GM12878 (cell line): ENCODE measurements around the gene CD200R1. TPM values are rescaled to one million over a fixed set of nuclear protein-coding genes. Genes with fewer than 3 reads are reported as not detected.

ENCODE experiments used
- ATAC-seq: fragments of 200-7000 bp; cut with Tn5 transposase; 3 replicates; pipeline ENCODE4 v1.9.1; 2020; ENCODE audit warnings: mild to moderate bottlenecking, moderate library complexity
- BruUV-seq: library from RNA; stranded (reverse); fragments of 400-500 nt; replicated peaks from 2 replicates; lab custom pipeline; 2021; lab: Mats Ljungman, UMichigan
- CTCF ChIA-PET: fragments of 300-600 bp; sonication (Branson Sonifier 250); formaldehyde crosslinking; extraction: SDS; loops from one replicate; lab custom pipeline; 2021; ENCODE audit warnings: inconsistent platforms; lab: Yijun Ruan, JAX
- POLR2A ChIA-PET: fragments of 350-600 bp; formaldehyde crosslinking; extraction: SDS; loops from one replicate; lab custom pipeline; 2021; ENCODE audit warnings: inconsistent platforms; lab: Charles Lee
- RAD21 ChIA-PET: fragments of 300-600 bp; sonication (Branson Sonifier 250); formaldehyde crosslinking; loops from one replicate; lab custom pipeline; 2023; ENCODE audit warnings: antibody characterized with exemption; ENCODE audit not compliant: unreplicated experiment; lab: Charles Lee
- SMC1A ChIA-PET: fragments of 300-600 bp; sonication (Branson Sonifier 250); formaldehyde crosslinking; loops from one replicate; lab custom pipeline; 2023; ENCODE audit not compliant: unreplicated experiment, uncharacterized antibody; lab: Charles Lee
- DNase-seq: peaks from one replicate; pipeline ENCODE4 v3.0.0-alpha.2; 2011; ENCODE audit warnings: low read depth, low spot score
- FAIRE-seq: peaks from 3 replicates; lab custom pipeline; 2011; peaks lifted over from hg19 to GRCh38; lab: Jason Lieb, UNC
- H2AFZ ChIP-seq: 2 replicates; pipeline ENCODE4 v1.6.0; 2011; ENCODE audit warnings: low read depth, low read length, control low read depth; ENCODE audit not compliant: control insufficient read depth
- H3K27ac ChIP-seq: 2 replicates; pipeline ENCODE4 v1.5.1; 2011; ENCODE audit warnings: control low read depth; ENCODE audit not compliant: control insufficient read depth, insufficient read depth
- H3K27me3 ChIP-seq, 2 experiments: replicated peaks in 1 of 2; 2 replicates each; pipeline versions ENCODE4 v1.6.0 to v1.6.1; 2011; ENCODE audit warnings: low read length in 1 of 2; ENCODE audit not compliant: control insufficient read depth in 2 of 2, insufficient read depth in 2 of 2
- H3K36me3 ChIP-seq, 2 experiments: 2 replicates each; pipeline ENCODE4 v1.5.1; 2011; ENCODE audit warnings: low read length in 1 of 2; ENCODE audit not compliant: control insufficient read depth in 2 of 2, insufficient read depth in 2 of 2
- H3K4me1 ChIP-seq: 2 replicates; pipeline ENCODE4 v1.6.1; 2011; ENCODE audit warnings: mild to moderate bottlenecking, low read length, moderate library complexity, mixed read lengths; ENCODE audit not compliant: control insufficient read depth, insufficient read depth
- H3K4me2 ChIP-seq: 2 replicates; pipeline ENCODE4 v1.6.0; 2011; ENCODE audit warnings: control low read depth; ENCODE audit not compliant: control insufficient read depth, insufficient read depth
- H3K4me3 ChIP-seq: fragments of 200-600 bp; sonication (generic); 2 replicates; pipeline ENCODE4 v1.5.1; 2016
- H3K79me2 ChIP-seq: 2 replicates; pipeline ENCODE4 v1.6.0; 2011; ENCODE audit warnings: low read length; ENCODE audit not compliant: control insufficient read depth, insufficient read depth
- H3K9ac ChIP-seq: 2 replicates; pipeline ENCODE4 v1.8.0; 2011; ENCODE audit warnings: low read length, control low read depth, mixed read lengths; ENCODE audit not compliant: control insufficient read depth, insufficient read depth
- H3K9me3 ChIP-seq: replicated peaks from 3 replicates; pipeline ENCODE4 v1.5.1; 2011; ENCODE audit warnings: mild to moderate bottlenecking, low read length; ENCODE audit not compliant: control insufficient read depth, insufficient read depth
- H4K20me1 ChIP-seq: 2 replicates; pipeline ENCODE4 v1.6.0; 2011; ENCODE audit not compliant: control insufficient read depth, insufficient read depth
- ASH2L ChIP-seq: fragments of 300-600, 200-600 bp; sonication (generic); IDR thresholded peaks from 2 replicates; pipeline ENCODE4 v1.6.1; 2017; ENCODE audit warnings: low read depth, mild to moderate bottlenecking, borderline replicate concordance
- CHD4 ChIP-seq: fragments of 200-600 bp; sonication (generic); IDR thresholded peaks from 2 replicates; pipeline ENCODE4 v1.6.1; 2016; ENCODE audit warnings: mild to moderate bottlenecking
- CREM ChIP-seq: IDR thresholded peaks from 2 replicates; pipeline ENCODE4 v1.6.1; 2014; ENCODE audit warnings: antibody characterized with exemption, low read depth
- DPF2 ChIP-seq: fragments of 450-650 bp; IDR thresholded peaks from 2 replicates; pipeline ENCODE4 v1.6.1; 2017; ENCODE audit warnings: mild to moderate bottlenecking
- E2F4 ChIP-seq: IDR thresholded peaks from 2 replicates; pipeline ENCODE4 v1.6.1; 2012; ENCODE audit warnings: low read depth, low read length, improper control_type of control experiment
- IRF4 ChIP-seq: IDR thresholded peaks from 2 replicates; pipeline ENCODE4 v1.6.1; 2011; ENCODE audit warnings: low read depth, low read length
- IRF5 ChIP-seq: fragments of 450-650 bp; IDR thresholded peaks from 2 replicates; pipeline ENCODE4 v1.6.1; 2017; ENCODE audit warnings: borderline replicate concordance
- KAT2A ChIP-seq: conservative IDR thresholded peaks from 2 replicates; pipeline ENCODE4 v1.6.1; 2011; ENCODE audit warnings: low read depth, low read length; ENCODE audit not compliant: control insufficient read depth
- MEF2B ChIP-seq: fragments of 450-650 bp; IDR thresholded peaks from 2 replicates; pipeline ENCODE4 v1.6.1; 2018; ENCODE audit warnings: mild to moderate bottlenecking, moderate library complexity; ENCODE audit not compliant: partially characterized antibody, poor library complexity, severe bottlenecking
- NBN ChIP-seq: fragments of 450-650 bp; IDR thresholded peaks from 2 replicates; pipeline ENCODE4 v1.6.1; 2016
- NR2C1 ChIP-seq: fragments of 450-650 bp; IDR thresholded peaks from 2 replicates; pipeline ENCODE4 v1.6.1; 2017; ENCODE audit warnings: antibody characterized with exemption, mild to moderate bottlenecking, moderate library complexity
- NRF1 ChIP-seq: conservative IDR thresholded peaks from 2 replicates; pipeline ENCODE4 v1.6.1; 2011; ENCODE audit warnings: mild to moderate bottlenecking, low read depth, low read length, improper control_type of control experiment
- SPI1 ChIP-seq: IDR thresholded peaks from 2 replicates; pipeline ENCODE4 v1.6.1; 2011; ENCODE audit warnings: low read depth, mild to moderate bottlenecking, low read length, moderate library complexity, borderline replicate concordance; ENCODE audit not compliant: insufficient read depth
- TCF12 ChIP-seq: IDR thresholded peaks from 2 replicates; pipeline ENCODE4 v1.6.1; 2011; ENCODE audit warnings: low read depth, mild to moderate bottlenecking, low read length
- ZBED1 ChIP-seq: IDR thresholded peaks from 2 replicates; pipeline ENCODE4 v1.6.1; 2016; ENCODE audit warnings: borderline replicate concordance
- ZBTB40 ChIP-seq: fragments of 450-650 bp; IDR thresholded peaks from 2 replicates; pipeline ENCODE4 v1.6.1; 2016; ENCODE audit warnings: mild to moderate bottlenecking, moderate library complexity, borderline replicate concordance
- ZNF274 ChIP-seq: IDR thresholded peaks from one replicate; pipeline ENCODE4 v1.8.0; 2011; ENCODE audit not compliant: insufficient read length, insufficient read depth
- WGBS: methylation state at CpG from one replicate; pipeline ENCODE4 v1.1.6; 2016; ENCODE audit warnings: low lambda C conversion rate; ENCODE audit not compliant: insufficient replicate concordance, insufficient coverage; ENCODE audit errors: missing lambda C conversion rate; 5-methylcytosine and 5-hydroxymethylcytosine counted together
- in situ Hi-C: fragments of 300-500 bp; cut with MboI; formaldehyde crosslinking; loops from 9 replicates; pipeline ENCODE4 v1.14.3; 2018; ENCODE audit warnings: mixed read lengths
- intact Hi-C: fragments of 100-400 bp; cut with micrococcal nuclease; formaldehyde crosslinking; loops from one replicate; pipeline ENCODE4 v1.14.2; 2022; ENCODE audit not compliant: unreplicated experiment
- polyA plus RNA-seq, 11 experiments: library from polyadenylated mRNA; depleted of rRNA in 4 of 11; unstranded in 6 of 11; stranded (reverse) in 5 of 11; fragments of >200 nt; fragmentation: Nextera tagmentation in 4 of 11; fragmentation: Illumina TruSeq in 1 of 11; extraction: Ambion mirVana in 4 of 11; extraction: Trizol in 1 of 11; gene quantifications; 1 replicate in 1 of 11; 2 replicates in 10 of 11; pipeline versions ENCODE4 v1.2.1 to v1.2.3, GENCODE V29; 2011 to 2016; ENCODE audit warnings: inconsistent platforms in 2 of 11, missing spikeins in 2 of 11, low read depth in 1 of 11
- total RNA-seq, 4 experiments: library from RNA; depleted of rRNA in 3 of 4; stranded (reverse); fragments of >200 nt in 3 of 4; fragmentation: Illumina TruSeq in 1 of 4; extraction: Trizol in 1 of 4; gene quantifications; 2 replicates each; pipeline versions ENCODE4 v1.2.1 to v1.2.3, GENCODE V29; 2013 to 2021

Gene CD200R1
- total and polyA plus RNA-seq, 10 of the 15 experiments (the other 5 are each of a cell fraction or from before 2014, with no cell fraction given) = 0.15 to 1.1 (median 0.88) TPM

- Histone ChIP-seq H3K27ac (peak overlapping the region; percentile 77), H2AFZ (no peak overlapping the region; the same call in none of the 2 replicates), H3K36me3 (no peaks in the 10 kb centered on the region), H3K4me3 (peak overlapping the region; percentile 45), H4K20me1 (no peaks in the 10 kb centered on the region), H3K9me3 (no peaks in the 10 kb centered on the region), H3K79me2 (peaks cover 2% of the 10 kb centered on the region), H3K4me2 (peak overlapping the region; percentile 87), H3K27me3 (no peaks in the 10 kb centered on the region), H3K9ac (peak overlapping the region; percentile 71), H3K4me1 (peaks cover 33% of the 10 kb centered on the region)
- intact Hi-C loops (loop anchor here (5.0 to 10.0 kb wide), 5 partner anchors 47 to 859 kb away; partner anchors contain the start of gene SLC9C1), in situ Hi-C loops (no loop called here)
- FAIRE-seq (no peak), DNase-seq (no peak), ATAC-seq (peak; percentile 22; the same call in 2 of the 3 replicates)
- CTCF ChIA-PET = interaction anchor here (0.7 to 3.4 kb wide), 6 partner anchors 9 to 1255 kb away, joined by 3 to 33 read pairs (median 4); no protein-coding TSS in a partner anchor
- SMC1A ChIA-PET = interaction anchor here (1.1 to 6.8 kb wide), 8 partner anchors 11 to 332 kb away, joined by 3 to 89 read pairs (median 4); no protein-coding TSS in a partner anchor
- RAD21 ChIA-PET = interaction anchor here (0.7 to 5.4 kb wide), 7 partner anchors 9 to 327 kb away, joined by 3 to 62 read pairs (median 3); partner anchors contain the start of gene GTPBP8
- no TSS peak for BruUV-seq
- POLR2A ChIA-PET = no interaction called here
- WGBS = 0% methylated on average over 2 of the region's 2 CpGs
- TF ChIP-seq IRF4 (no peak), KAT2A (no peak), ZNF274 (no peak), IRF5 (no peak), DPF2 (no peak), ZBTB40 (no peak), CHD4 (no peak), NR2C1 (no peak), ZBED1 (no peak), NRF1 (no peak), CREM (no peak), MEF2B (no peak), NBN (no peak), SPI1 (no peak), TCF12 (no peak), E2F4 (no peak), ASH2L (no peak)
These were observed 755 bp downstream of the CD200R1 start for GRCh38 chr3:112974178-112974517.
